HTERT RPE-1 (cell line): ENCODE data around the gene C10orf90.
"Not testable (repeated sequence)": the region's sequence is repeated elsewhere in the genome, so short reads cannot be mapped to it uniquely, and the experiment has no call there.

Experiments used
- in situ Hi-C: fragments of 300-500 bp; cut with MboI; formaldehyde crosslinking; loops from 4 replicates; pipeline ENCODE4 v1.14.3; 2020; ENCODE audit warnings: low sequenced_read_pairs

Gene C10orf90

DNA sequence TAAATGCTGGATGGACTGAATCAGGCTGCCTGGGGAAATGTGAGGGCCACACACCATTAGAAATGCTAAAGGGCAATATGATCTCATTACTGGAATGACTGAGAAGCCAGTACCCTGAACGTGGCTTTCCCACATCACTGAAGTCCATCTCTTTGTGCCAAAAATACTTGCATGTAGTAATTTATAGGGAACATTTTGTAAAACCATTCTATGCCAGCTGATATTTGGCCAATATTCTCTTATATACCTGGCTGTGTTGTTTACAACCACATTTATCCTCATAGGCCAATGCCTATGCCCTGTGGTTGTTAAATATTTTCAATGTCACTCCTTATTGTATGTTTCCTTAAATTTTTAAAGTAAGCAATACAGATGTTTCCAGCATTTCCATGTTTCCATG is 111.6 kb downstream of the C10orf90 start:
- in situ Hi-C loops = no loop called here

DNA sequence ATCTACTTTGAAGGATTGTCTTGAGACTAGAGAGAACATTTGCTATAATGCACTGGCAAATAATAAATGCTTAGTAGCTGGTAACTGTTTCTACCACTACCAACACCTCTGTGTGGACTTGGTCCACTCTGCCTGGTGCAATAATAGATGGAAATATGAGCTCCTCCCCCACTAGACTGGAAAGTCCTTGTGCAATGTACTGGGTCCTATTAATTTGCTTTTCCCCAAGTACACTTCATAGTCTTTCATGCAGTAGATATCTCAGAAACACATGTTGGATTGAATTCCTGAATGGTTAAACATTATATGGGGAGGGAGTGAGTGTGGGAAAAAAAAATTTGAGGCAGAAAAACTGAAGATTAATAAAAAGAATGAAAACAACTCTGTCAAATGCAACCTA is 119.3 kb downstream of the C10orf90 start:
- in situ Hi-C loops = no loop called here

DNA sequence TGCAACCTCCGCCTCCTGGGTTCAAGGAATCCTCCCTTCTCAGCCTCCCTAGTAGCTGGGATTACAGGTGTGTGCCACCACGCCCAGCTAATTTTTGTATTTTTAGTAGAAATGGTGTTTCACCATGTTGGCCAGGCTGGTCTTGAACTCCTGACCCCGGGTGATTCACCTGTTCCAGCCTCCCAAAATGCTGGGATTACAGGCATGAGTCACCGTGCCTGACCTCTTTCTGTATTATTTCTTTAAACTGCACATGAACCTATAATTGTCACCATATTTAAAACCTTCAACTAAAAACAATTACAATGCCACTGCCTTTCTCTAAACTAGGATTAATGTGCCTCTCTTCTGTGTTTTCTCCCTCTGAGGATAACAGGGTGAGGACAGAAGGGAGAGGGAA is 119.9 kb downstream of the C10orf90 start:
- in situ Hi-C loops = not testable (repeated sequence)

DNA sequence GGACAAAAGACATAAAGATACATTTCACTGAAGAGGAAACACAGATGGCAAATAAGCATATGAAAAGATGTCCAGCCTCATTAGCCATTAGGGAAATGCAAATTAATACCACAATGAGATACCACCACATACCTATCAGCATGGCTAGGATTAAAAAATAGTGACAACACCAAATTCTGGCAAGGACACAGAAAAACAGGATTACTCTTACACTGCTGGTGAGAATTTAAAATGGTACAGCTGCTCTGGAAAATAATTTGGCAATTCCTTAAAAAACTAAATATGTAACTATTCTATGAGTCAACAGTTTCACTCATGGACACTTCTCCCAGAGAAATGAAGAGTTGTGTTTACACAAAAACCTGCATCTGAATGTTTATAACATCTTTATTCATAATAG is 121.1 kb downstream of the C10orf90 start:
- in situ Hi-C loops = no loop called here

DNA sequence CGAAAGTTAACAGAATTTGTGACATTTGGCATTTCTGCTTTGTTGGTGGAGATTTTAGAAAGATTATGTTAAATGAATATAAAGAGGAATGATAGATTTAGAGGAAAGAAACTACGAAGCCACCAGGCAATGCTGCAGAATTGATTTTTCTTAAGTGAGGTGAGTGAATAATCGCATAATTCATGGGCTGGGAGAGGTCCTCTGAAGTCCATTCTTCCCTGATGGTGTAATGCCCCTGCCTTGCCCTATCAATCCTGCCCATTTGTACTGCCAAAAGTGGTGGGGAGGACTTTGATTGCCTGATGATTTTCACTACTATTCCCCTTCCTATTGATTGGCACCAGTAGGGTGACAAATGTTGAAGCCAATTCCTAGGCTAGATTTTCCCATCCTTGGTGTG is 125.9 kb downstream of the C10orf90 start:
- in situ Hi-C loops = no loop called here

DNA sequence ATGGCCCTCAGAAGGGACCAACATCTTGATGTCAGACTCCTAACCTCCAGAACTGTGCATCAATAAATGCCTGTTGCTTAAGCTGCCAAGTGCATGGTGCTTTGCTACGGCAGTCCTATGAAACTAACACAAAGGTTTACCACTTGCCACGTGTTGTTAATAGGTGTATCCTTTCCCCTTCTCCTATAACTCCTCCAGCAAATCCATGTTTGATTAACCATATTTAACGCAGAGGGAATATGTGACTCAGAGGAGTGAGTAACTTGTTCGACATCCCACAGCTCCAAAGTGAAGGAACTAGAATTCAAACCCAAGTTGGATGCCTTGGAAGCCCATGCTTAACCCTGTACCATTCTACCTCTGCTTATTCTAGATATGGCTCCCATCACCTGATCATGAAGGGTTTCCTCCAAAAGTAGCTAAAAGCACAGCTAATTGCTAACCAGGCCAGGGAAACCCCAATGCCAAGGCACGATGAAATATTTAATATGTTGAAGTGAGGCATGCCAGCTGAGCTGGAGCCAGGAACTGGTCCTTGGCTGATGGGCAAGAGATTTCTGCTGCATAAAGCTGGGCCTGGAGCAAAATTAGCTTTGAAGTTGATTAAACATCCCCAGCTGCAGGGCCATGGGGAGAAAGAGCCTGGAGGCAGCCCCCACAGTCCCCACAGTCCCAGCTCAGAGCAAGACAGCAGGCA is 131.9 kb downstream of the C10orf90 start:
- in situ Hi-C loops = no loop called here

DNA sequence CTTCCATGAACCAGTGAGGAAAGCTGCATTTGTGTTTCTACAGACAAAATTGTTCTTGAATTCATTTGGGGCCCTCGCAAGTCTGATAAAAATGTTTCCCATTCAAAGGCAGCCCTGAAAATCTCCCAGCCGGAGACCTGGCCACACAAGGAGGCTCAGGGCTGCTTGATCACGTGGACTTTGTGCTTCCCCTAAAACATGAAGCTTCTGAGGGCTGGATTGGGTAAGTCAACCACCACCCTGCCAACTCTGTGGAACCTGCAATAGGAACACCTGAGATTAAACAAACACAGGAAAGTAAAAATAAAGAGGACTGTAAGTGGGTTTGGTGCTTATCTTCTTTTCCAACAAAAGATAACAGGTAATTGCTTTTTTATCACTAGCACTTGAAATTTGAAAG is 133.8 kb downstream of the C10orf90 start:
- in situ Hi-C loops = no loop called here

DNA sequence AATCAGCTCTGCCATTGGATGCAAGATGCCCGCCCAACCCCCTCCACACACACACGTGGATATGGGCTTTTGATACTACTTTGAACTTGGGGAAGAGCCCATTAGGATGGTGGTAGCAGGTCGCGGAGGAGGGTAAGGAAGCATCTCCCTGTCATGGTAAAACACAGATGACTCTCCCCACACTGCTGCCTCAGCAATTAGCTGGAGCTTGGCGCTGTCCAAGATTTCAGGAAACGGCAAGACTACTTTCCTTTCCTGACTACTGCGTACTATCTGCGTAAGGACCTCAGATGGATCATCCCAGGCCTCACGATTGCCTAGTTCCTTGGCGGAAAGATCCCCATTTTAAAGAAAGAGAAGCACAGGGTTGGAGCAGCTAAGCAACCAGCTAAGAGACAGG is 134.3 kb downstream of the C10orf90 start:
- in situ Hi-C loops = no loop called here

DNA sequence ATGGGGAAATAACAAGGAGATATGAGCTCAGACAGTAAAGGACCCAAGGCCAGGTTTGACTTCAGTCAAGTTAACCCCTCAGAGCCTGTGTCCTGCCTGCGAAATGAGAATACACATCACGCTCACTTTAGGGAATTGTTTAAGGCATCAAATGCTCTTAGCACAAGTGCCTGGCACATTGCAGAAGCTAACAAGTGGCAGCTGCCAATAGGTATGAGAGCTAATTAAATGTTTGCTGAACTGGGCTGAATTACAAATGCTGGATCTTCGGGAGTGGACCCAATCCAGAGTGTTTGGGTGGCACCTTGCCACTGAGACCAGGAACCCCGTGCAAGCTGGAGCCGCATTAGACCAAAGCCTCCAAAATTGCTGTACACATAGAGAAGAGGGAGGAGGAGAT is 136.8 kb downstream of the C10orf90 start:
- in situ Hi-C loops = no loop called here

DNA sequence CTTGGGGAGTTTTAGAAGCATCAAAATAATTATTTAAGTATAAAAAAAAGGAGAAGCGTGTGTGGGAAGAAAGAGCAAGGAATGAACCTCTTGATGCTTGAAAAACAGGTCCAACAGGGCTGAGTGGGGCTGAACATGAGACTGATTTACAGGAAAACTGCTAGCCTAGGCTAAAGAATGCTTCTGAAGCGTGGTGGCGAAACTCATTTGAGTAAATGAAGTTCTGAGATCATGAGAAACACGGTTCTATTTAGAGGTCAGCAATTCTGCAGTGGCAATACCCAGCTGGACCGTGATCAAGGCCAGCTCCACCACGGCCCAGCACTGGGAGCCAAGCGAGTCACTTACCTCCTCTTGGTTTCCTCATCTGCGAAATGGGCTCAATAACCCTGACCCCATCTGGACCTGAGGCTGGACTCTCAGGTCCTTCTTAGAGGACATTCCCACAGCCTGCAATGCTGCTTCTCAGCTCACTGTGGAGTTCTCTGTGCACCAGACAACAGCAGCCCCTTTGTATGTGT is 142.1 kb downstream of the C10orf90 start:
- in situ Hi-C loops = no loop called here

DNA sequence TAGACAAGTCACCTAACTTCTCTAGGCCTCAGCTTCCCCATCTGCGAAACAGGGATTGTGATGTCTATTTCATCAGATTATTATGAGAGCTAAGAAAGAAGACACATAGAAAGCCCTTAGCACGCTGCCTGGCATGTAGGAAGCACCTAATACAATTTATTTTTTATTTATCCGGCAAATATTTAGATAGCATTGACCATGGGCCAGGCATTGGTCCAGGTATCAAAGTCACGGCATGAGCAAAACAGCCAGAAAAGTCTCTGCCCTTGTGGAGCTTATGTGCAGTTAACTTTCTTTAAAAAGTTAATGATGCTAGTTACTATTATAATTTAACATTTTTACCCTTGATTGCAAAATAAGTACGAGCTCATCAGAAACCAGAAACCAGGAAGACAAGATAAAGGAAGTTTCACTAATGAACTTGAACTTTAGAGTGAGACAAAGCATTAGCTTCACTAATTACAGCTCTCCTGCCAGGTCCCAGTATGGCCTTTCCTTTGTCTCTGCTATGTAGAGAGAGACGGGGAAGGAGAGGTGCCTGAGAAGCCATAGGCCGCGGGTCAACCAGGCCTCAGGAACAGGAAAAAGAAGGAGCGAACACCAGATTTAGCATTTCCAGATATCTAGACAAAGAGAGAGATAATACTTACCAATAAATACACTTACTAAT is 142.7 kb downstream of the C10orf90 start:
- in situ Hi-C loops = no loop called here

DNA sequence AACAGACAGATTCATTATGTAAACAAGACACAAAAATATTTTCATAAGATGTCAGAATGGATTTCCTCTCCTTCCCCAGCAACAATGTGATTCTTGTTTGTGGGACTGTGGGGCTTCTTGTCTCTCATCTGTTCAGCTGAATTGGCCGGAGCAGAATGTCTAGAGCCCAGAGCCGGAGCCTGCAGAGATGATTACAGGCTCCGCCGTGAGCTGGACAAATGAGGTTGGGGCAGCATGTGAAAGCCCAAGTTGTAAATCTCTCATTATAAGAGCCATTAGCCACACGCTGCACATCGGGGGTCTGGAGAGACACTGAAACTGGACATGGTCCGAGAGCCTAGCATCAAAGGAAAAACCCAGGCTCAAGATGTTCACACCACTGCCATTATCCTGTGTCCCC is 145.2 kb downstream of the C10orf90 start:
- in situ Hi-C loops = no loop called here

DNA sequence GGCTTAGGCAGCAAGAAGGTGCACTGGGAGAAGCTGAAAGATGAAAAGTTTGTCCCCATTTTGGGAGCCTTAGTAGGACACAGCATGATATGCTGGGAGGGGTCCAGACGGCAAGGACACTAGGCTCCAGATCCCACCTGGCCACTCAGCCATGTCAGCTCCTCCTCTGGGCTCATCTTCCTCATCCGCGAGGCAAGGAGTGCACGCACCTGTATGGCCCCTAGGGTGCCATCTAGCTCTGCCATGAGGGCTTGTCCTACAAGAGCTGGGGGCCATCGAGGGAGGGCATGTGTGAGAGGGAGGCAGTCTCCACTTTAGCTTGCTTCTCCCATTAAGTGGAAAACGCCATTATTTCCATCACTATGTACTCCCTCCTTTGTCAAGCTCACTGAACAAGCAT is 146.0 kb downstream of the C10orf90 start:
- in situ Hi-C loops = no loop called here

DNA sequence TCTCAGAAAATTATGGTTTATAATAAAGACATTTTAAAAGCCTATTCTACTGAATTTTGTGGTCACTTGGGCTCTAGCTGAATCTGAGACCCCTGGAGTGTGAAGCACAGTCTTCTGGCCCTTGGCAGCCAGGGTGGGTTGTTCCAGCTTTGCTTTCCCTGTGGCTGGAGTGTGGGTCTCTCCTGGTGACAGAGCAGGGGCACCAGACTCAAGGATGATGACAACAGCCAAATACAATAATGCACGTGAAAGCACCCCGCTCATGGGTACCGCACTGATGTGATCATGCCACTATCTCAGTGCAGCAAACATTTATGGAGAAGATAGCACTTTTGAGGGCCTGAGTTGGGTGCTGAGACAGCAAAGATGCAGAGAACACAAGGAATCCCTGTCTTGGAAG is 147.4 kb downstream of the C10orf90 start:
- in situ Hi-C loops = no loop called here

DNA sequence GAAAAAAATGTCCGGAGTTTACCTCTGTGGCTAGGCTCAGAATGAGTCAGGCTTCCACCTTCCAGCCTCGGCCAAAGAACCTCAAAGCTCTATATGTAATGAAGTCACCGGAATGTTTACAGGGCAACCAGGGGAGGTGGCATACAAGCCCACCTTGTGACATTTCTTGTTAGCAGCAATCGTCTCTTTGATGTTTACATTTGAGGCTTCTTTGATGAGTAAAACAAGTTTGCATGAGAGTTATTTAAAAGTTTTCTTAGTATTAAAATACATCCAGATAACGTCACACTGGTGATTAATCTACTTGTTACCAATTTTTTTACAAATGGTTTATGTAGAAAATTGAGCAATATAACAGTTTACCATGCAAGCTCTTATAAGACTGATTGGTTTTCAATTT is 149.1 kb downstream of the C10orf90 start:
- in situ Hi-C loops = no loop called here

DNA sequence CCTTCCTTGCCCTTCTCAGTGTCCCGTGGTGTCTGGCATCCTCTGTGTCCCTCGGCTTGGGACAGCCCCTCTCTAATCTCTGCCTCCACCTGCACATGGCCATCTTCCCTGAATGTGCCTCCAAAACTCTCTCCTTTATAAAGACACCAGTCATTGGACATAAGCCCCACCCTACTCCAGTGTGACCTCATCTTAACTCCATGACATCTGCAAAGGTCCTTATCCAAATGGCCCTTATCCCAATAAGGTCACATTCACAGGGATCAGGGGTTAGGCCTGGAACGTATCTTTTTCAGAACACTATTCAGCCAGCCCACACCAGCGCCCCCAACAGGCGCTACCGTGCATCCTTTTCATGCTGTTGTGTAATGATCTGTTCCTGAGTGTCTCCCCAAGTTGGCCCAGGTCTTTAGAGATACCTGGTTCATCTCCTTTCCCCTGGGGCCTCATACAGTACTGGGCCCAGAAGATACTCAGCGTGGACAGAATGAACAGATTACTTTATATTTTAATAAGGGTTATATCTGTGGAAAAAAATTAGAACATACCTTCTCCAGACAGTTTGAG is 149.7 kb downstream of the C10orf90 start:
- in situ Hi-C loops = no loop called here

DNA sequence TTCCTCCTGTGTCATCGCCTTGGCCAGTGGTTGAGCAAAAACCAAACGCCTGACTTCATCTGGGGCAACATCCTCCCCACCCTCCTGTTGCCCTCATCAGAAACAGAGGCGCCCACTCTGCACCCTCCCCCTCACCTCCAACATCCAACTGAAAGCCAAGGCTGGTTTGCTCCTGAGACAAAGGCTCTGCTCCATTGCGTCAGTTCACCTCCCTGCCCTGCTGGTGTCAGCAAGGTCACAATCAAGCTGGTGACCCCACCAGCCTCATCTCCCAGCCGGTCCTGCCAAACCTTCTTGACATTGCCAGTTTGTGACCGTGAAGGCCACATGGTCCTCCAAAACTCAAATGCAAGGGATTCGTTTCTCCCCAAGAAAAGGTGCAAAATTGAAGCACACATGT is 150.5 kb downstream of the C10orf90 start:
- in situ Hi-C loops = no loop called here

DNA sequence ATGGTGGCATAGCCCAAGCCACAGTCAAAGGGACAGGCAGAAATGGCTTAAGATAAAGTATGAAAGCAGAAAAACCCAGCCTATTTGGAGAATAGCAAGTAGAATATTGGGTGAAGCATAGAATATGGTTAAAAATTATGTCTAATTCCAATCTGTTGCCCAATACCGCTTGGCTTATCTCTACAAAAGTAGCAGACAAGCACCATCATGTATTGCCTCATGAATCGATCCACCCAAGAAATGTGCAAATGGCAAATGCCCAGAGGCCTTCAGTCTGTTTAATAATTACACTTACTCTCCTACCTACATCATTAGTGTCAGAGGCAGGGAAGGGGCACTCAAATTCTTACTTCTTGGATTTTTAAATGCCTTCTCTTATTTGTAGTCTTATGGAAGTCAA is 151.3 kb downstream of the C10orf90 start:
- in situ Hi-C loops = no loop called here

DNA sequence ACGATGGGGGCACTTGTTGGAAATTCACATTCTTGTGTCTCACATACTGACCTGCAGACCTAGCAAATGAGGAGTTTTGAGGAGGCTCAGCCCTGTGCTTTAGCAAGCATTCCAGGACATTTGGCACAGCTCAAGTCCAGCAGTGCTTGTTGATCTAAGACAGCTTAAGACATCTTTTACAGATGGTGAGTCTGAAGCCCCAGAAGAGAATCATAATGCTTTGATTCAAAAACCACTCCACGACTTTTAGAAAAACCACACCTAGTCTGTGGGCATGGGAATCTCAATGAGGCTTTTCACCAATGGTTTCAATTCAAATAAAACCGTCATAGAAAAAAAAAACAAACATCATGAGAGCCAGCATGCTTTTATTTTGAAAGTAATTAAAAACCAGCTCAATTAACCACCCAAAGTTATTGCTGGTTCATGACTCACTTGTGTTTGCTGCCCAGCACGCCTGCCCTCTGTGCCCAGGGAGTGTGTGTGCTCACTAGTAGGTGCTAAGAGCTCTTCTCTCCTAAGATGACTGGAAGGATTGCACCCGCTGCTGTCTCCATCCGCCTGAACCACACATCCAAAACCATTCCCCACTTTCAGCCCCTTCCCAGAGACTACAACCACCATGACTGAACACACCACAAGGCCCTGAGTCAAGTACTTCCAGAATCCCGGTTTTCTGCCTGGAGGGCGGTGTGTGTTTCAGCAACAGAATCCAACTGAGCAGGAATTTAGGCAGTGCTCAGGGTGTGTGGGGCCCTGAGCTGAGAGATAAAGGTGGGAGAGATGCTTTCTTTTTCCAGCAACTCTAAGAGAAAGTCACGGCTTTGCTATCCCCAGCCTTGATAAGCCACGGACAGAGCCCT is 152.0 kb downstream of the C10orf90 start:
- in situ Hi-C loops = no loop called here

DNA sequence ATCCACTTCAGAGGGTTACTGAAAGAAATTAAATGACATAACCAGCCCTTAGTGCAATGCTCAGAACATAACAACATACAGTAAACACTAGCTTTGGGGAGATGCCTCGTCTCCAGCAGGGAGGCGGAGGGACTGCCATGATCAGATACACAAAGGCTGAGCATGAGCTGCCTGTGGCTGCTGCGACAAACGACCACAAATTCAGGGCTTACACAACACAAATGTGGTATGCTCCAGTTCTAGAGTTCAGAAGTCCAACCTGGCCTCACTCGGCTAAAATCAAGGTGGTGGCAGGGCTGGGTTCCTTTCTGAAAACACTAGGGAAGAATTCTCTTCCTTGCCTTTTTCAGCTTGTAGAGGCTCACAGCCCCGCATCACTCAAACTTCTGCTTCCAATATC is 154.0 kb downstream of the C10orf90 start:
- in situ Hi-C loops = no loop called here

DNA sequence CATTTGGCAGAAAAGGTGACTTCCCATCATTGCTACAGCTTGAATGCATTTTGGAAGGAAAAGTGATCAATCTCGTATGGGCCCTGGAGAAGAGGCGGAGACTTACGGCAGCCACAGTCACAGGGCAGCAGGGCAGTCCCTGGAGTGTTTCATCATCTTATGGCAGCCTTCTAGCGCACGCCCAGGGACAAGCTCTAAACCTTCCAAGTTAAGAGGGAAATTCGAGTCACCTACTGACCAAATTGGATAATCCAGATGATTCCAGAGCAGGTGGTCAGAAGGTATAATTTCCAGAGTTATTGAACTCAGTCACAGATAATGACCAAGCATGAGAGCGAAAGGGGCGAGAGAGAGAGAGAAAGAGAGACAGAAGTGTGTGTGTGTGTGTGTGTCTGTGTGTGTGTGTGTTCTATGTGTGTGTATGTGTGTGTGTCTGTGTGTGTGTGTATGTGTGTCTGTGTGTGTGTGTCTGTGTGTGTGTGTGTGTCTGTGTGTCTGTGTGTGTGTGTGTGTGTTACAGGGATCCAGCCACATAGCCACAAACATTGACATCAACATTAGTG is 158.5 kb downstream of the C10orf90 start:
- in situ Hi-C loops = no loop called here
